Astrocyte (in vitro differentiated cells and primary cell): ENCODE results near the gene CCDC191. TPM values are rescaled to one million over a fixed set of nuclear protein-coding genes. Genes with fewer than 3 reads are reported as not detected.
A peak's percentile ranks its signal among the peaks of the same experiment; 100 is the strongest.

Source experiments
- DNase-seq: peaks from one replicate; pipeline ENCODE4 v3.0.0-alpha.2; 2010; ENCODE audit warnings: low read depth
- FAIRE-seq: peaks from 2 replicates; lab custom pipeline; 2011; peaks lifted over from hg19 to GRCh38; lab: Jason Lieb, UNC
- H2AFZ ChIP-seq: 2 replicates; pipeline ENCODE4 v1.6.0; 2012; ENCODE audit warnings: low read depth, low read length, inconsistent platforms
- H3K27ac ChIP-seq: 2 replicates; pipeline ENCODE4 v1.5.1; 2011; ENCODE audit warnings: low read depth, low read length, inconsistent platforms
- H3K27me3 ChIP-seq: 2 replicates; pipeline ENCODE4 v1.6.0; 2011; ENCODE audit warnings: low read length, inconsistent platforms; ENCODE audit not compliant: insufficient read depth
- H3K36me3 ChIP-seq: 2 replicates; pipeline ENCODE4 v1.5.1; 2011; ENCODE audit warnings: low read length, inconsistent platforms; ENCODE audit not compliant: insufficient read depth
- H3K4me1 ChIP-seq: 2 replicates; pipeline ENCODE4 v1.5.1; 2011; ENCODE audit warnings: low read length, inconsistent platforms; ENCODE audit not compliant: insufficient read depth
- H3K4me2 ChIP-seq: 2 replicates; pipeline ENCODE4 v1.6.0; 2012; ENCODE audit warnings: low read length, inconsistent platforms
- H3K4me3 ChIP-seq: 2 replicates; pipeline ENCODE4 v1.5.1; 2011; ENCODE audit warnings: low read depth, mild to moderate bottlenecking, low read length, inconsistent platforms; ENCODE audit not compliant: insufficient read depth
- H3K79me2 ChIP-seq: 2 replicates; pipeline ENCODE4 v1.6.0; 2012; ENCODE audit warnings: mild to moderate bottlenecking, low read length, inconsistent platforms; ENCODE audit not compliant: insufficient read depth
- H3K9ac ChIP-seq: 2 replicates; pipeline ENCODE4 v1.6.0; 2012; ENCODE audit warnings: mild to moderate bottlenecking, low read length, inconsistent platforms
- H3K9me3 ChIP-seq: 2 replicates; pipeline ENCODE4 v1.5.1; 2012; ENCODE audit warnings: low read depth, mild to moderate bottlenecking, low read length, inconsistent platforms; ENCODE audit not compliant: insufficient read depth
- H4K20me1 ChIP-seq: 2 replicates; pipeline ENCODE4 v1.6.0; 2012; ENCODE audit warnings: low read length, inconsistent platforms; ENCODE audit not compliant: insufficient read depth
- H3K27ac Mint-ChIP-seq: one replicate; pipeline ENCODE4 v1.8.0; 2021; ENCODE audit warnings: mild to moderate bottlenecking, mixed read lengths; ENCODE audit not compliant: unreplicated experiment
- H3K27me3 Mint-ChIP-seq: one replicate; pipeline ENCODE4 v1.8.0; 2021; ENCODE audit warnings: low read depth, mixed read lengths; ENCODE audit not compliant: unreplicated experiment
- H3K36me3 Mint-ChIP-seq: one replicate; pipeline ENCODE4 v1.8.0; 2021; ENCODE audit warnings: low read depth, mixed read lengths; ENCODE audit not compliant: unreplicated experiment
- H3K4me1 Mint-ChIP-seq: one replicate; pipeline ENCODE4 v1.8.0; 2021; ENCODE audit warnings: low read depth, mixed read lengths; ENCODE audit not compliant: unreplicated experiment
- H3K4me3 Mint-ChIP-seq: one replicate; pipeline ENCODE4 v1.8.0; 2021; ENCODE audit warnings: mild to moderate bottlenecking, moderate library complexity, mixed read lengths; ENCODE audit not compliant: unreplicated experiment
- H3K9me3 Mint-ChIP-seq: one replicate; pipeline ENCODE4 v1.8.0; 2021; ENCODE audit warnings: mild to moderate bottlenecking, mixed read lengths; ENCODE audit not compliant: unreplicated experiment
- EZH2 ChIP-seq: IDR thresholded peaks from 2 replicates; pipeline ENCODE4 v1.6.1; 2012; ENCODE audit warnings: mild to moderate bottlenecking, low read length, inconsistent platforms; ENCODE audit not compliant: insufficient read depth
- total RNA-seq: library from RNA; stranded (reverse); gene quantifications from 2 replicates; pipeline ENCODE4 v1.2.1, GENCODE V29; 2021
- TF ChIP-seq, protein P1 (sequence below): IDR thresholded peaks from 2 replicates; pipeline ENCODE4 v1.5.1; 2011; ENCODE audit warnings: low read depth, mild to moderate bottlenecking, inconsistent platforms, low read length, moderate library complexity; ENCODE audit not compliant: insufficient read depth

CCDC191 gene
- total RNA-seq, 1 donor from 2014 or later, result 2.5 TPM

DNA sequence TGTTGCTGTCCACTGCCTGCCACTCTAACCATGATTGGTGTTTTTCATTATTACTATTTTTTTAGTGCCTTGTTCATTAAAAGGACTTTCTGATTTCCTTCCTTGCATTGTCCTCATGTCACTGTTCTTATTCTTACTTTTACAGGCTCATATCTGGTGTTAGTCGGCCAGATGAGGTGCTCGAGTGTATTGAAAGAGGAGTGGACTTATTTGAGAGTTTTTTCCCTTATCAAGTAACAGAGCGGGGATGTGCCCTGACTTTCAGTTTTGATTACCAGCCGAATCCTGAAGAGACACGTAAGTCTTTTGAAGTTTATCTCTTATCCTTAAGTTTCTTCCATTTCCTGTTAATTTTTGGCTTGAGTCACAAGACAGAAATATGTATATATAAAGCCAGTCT is 23.4 kb upstream of the CCDC191 start:
- peaks cover 32% of the 10 kb centered on the region for H3K36me3 ChIP-seq
- H2AFZ ChIP-seq, result no peak overlapping the region
- Mint-ChIP-seq H3K4me1 (no peaks in the 10 kb centered on the region), H3K27me3 (no peaks in the 10 kb centered on the region), H3K27ac (no peak overlapping the region), H3K4me3 (no peak overlapping the region), H3K9me3 (no peaks in the 10 kb centered on the region), H3K36me3 (peaks cover 8% of the 10 kb centered on the region)
- H3K4me2 ChIP-seq, result peak overlapping the region; percentile 10
- H3K27ac ChIP-seq, result no peak overlapping the region
- DNase-seq (peak; percentile 34), FAIRE-seq (no peak)
- TF ChIP-seq, protein P1, sequence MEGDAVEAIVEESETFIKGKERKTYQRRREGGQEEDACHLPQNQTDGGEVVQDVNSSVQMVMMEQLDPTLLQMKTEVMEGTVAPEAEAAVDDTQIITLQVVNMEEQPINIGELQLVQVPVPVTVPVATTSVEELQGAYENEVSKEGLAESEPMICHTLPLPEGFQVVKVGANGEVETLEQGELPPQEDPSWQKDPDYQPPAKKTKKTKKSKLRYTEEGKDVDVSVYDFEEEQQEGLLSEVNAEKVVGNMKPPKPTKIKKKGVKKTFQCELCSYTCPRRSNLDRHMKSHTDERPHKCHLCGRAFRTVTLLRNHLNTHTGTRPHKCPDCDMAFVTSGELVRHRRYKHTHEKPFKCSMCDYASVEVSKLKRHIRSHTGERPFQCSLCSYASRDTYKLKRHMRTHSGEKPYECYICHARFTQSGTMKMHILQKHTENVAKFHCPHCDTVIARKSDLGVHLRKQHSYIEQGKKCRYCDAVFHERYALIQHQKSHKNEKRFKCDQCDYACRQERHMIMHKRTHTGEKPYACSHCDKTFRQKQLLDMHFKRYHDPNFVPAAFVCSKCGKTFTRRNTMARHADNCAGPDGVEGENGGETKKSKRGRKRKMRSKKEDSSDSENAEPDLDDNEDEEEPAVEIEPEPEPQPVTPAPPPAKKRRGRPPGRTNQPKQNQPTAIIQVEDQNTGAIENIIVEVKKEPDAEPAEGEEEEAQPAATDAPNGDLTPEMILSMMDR, result no peak
- no peak for TF ChIP-seq EZH2
- no peak overlapping the region for H3K9ac ChIP-seq
- no peak overlapping the region for H3K4me3 ChIP-seq
- H3K79me2 ChIP-seq, result no peaks in the 10 kb centered on the region
- no peaks in the 10 kb centered on the region for H3K27me3 ChIP-seq
- no peaks in the 10 kb centered on the region for H4K20me1 ChIP-seq
- no peaks in the 10 kb centered on the region for H3K4me1 ChIP-seq
- no peaks in the 10 kb centered on the region for H3K9me3 ChIP-seq

- no peaks in the 10 kb centered on the region for H3K27me3 Mint-ChIP-seq
- DNase-seq (no peak), FAIRE-seq (no peak)
- Histone ChIP-seq H3K27ac (no peak overlapping the region), H3K9me3 (no peaks in the 10 kb centered on the region), H3K36me3 (peaks cover 41% of the 10 kb centered on the region), H3K27me3 (no peaks in the 10 kb centered on the region), H3K9ac (no peak overlapping the region), H4K20me1 (no peaks in the 10 kb centered on the region), H3K4me3 (no peak overlapping the region), H3K4me2 (no peak overlapping the region), H3K4me1 (no peaks in the 10 kb centered on the region), H3K79me2 (no peaks in the 10 kb centered on the region), H2AFZ (no peak overlapping the region)
- H3K9me3 Mint-ChIP-seq, result no peaks in the 10 kb centered on the region
- H3K4me3 Mint-ChIP-seq, result no peak overlapping the region
- peaks cover 15% of the 10 kb centered on the region for H3K36me3 Mint-ChIP-seq
- TF ChIP-seq EZH2, result no peak
- TF ChIP-seq, protein P1, result no peak
- H3K4me1 Mint-ChIP-seq, result no peaks in the 10 kb centered on the region
- H3K27ac Mint-ChIP-seq, result no peak overlapping the region
Observed at GRCh38 chr3:114078126-114078525, 21.8 kb upstream of the CCDC191 start.

DNA sequence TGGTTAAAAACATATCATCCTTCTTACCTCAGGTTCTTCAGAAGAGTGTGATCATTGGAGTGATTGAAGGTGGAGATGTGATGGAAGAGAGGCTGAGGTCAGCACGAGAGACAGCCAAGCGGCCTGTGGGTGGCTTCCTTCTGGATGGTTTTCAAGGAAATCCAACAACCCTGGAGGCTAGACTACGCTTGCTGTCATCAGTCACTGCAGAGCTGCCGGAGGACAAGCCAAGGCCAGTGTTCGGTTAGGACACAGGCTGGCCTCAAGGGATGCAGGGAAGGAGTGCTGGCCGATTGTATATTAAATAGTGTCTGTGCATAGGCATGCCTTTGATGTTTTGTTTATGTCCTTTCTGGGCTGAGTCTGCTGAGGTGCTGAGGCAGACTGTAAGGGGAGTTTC is 20.4 kb upstream of the CCDC191 start:
- Mint-ChIP-seq H3K4me3 (no peak overlapping the region), H3K27me3 (no peaks in the 10 kb centered on the region)
- DNase-seq, result no peak

More for the DNA sequence above, 20.4 kb upstream of the CCDC191 start:
- Histone ChIP-seq H3K79me2 (no peaks in the 10 kb centered on the region), H3K4me1 (no peaks in the 10 kb centered on the region), H3K4me2 (no peak overlapping the region), H3K36me3 (peaks cover 46% of the 10 kb centered on the region), H3K9ac (no peak overlapping the region), H3K27ac (no peak overlapping the region), H3K9me3 (no peaks in the 10 kb centered on the region), H2AFZ (no peak overlapping the region), H4K20me1 (no peaks in the 10 kb centered on the region), H3K27me3 (no peaks in the 10 kb centered on the region), H3K4me3 (no peak overlapping the region)
- no peak for TF ChIP-seq EZH2
- TF ChIP-seq, protein P1, result no peak
- H3K36me3 Mint-ChIP-seq, result peaks cover 18% of the 10 kb centered on the region
- H3K4me1 Mint-ChIP-seq, result no peaks in the 10 kb centered on the region
- H3K27ac Mint-ChIP-seq, result no peak overlapping the region
- FAIRE-seq, result no peak
- H3K9me3 Mint-ChIP-seq, result no peaks in the 10 kb centered on the region
